ENCODE results near the gene PRKCZ. TPM values are rescaled to one million over a fixed set of nuclear protein-coding genes. Genes with fewer than 3 reads are reported as not detected.

Gene PRKCZ
- total RNA-seq, 2 experiments from 2014 or later = 17.8 to 19.0 TPM

DNA sequence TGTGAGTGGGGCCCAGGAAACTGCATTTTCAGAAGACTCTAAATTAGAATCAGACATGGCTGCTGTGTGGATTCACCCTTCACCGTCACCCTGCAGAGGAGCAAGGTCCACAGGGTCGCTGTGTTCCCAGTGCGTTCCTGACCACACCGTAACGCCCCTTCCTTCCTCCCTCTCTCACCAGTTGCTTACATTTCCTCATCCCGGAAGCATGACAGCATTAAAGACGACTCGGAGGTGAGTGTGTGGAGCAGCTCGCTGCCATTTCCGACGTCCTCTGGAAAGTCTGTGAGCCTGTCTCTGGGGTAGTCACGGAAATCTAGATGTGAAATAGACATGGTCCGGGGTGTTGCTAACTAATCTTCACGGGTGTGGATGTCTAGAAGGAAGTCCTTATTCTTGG lies 98.5 kb downstream of the PRKCZ start:
- Mint-ChIP-seq H3K36me3 (ENCODE audit: low read depth) (peaks cover 3% of the 10 kb centered on the region), H3K27ac (no peak overlapping the region), H3K9me3 (no peaks in the 10 kb centered on the region), H3K4me3 (no peak overlapping the region), H3K27me3 (no peaks in the 10 kb centered on the region), H3K4me1 (ENCODE audit: low read depth) (peaks cover 21% of the 10 kb centered on the region)
- TF ChIP-seq, protein P1, sequence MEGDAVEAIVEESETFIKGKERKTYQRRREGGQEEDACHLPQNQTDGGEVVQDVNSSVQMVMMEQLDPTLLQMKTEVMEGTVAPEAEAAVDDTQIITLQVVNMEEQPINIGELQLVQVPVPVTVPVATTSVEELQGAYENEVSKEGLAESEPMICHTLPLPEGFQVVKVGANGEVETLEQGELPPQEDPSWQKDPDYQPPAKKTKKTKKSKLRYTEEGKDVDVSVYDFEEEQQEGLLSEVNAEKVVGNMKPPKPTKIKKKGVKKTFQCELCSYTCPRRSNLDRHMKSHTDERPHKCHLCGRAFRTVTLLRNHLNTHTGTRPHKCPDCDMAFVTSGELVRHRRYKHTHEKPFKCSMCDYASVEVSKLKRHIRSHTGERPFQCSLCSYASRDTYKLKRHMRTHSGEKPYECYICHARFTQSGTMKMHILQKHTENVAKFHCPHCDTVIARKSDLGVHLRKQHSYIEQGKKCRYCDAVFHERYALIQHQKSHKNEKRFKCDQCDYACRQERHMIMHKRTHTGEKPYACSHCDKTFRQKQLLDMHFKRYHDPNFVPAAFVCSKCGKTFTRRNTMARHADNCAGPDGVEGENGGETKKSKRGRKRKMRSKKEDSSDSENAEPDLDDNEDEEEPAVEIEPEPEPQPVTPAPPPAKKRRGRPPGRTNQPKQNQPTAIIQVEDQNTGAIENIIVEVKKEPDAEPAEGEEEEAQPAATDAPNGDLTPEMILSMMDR (IDR thresholded peaks at IDR 0.05) = no peak
- POLR2A ChIA-PET = interaction anchor here (0.9 to 2.1 kb wide), 5 partner anchors 8 to 243 kb away, joined by 3 to 12 read pairs (median 5); partner anchors contain the start of genes FAAP20, MORN1 and RER1
- peak in 13 of 14 experiments; percentile 37 to 92 (median 53) for DNase-seq
- CTCF ChIA-PET = interaction anchor here (2.7 kb wide), 1 partner anchor 26 kb away, joined by 10 read pairs; no protein-coding TSS in a partner anchor
- Histone ChIP-seq H3K9me3 (ENCODE audit: control insufficient read depth in 1 of 2, insufficient read depth in 1 of 2, low read length in 2 of 2) (no peaks in the 10 kb centered on the region), H3K27ac (ENCODE audit: low read depth in 1 of 2, low read length in 2 of 2) (peak overlapping the region; percentile 39 to 76), H3K27me3 (ENCODE audit: control insufficient read depth in 1 of 2, insufficient read depth in 2 of 2, low read length in 2 of 2) (no peaks in the 10 kb centered on the region), H3K36me3 (ENCODE audit: insufficient read depth, low read length) (peaks cover 2% of the 10 kb centered on the region), H3K4me1 (ENCODE audit: insufficient read depth, low read length) (peaks cover 56% of the 10 kb centered on the region), H3K4me3 (ENCODE audit: low read length) (peak overlapping the region; percentile 39)
- intact Hi-C loops (cut with DNase I, micrococcal nuclease) = loop anchor here in 1 of 2 experiments (1.0 kb wide), 1 partner anchor 16 kb away; no protein-coding TSS in a partner anchor
- ATAC-seq (ENCODE audit: poor library complexity) = peak; percentile 61

DNA sequence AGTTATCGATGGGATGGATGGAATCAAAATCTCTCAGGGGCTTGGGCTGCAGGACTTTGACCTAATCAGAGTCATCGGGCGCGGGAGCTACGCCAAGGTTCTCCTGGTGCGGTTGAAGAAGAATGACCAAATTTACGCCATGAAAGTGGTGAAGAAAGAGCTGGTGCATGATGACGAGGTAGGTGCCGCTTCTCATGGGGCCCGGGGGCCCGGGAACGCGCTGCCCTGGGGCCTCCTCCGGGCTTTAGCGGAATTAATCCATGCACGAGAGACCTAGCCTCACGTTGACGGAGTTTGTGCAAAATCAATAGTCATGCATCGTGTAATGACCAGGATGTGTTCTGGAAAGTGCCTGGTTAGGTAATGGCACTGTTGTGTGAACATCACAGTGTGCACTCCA lies 100.6 kb downstream of the PRKCZ start:
- peaks cover 10% of the 10 kb centered on the region for H3K36me3 ChIP-seq (ENCODE audit: insufficient read depth, low read length)
- Mint-ChIP-seq H3K4me1 (ENCODE audit: low read depth) (peaks cover 21% of the 10 kb centered on the region), H3K27ac (peak overlapping the region; percentile 92), H3K36me3 (ENCODE audit: low read depth) (peaks cover 13% of the 10 kb centered on the region), H3K4me3 (no peak overlapping the region), H3K9me3 (no peaks in the 10 kb centered on the region), H3K27me3 (no peaks in the 10 kb centered on the region)
- POLR2A ChIA-PET = interaction anchor here (2.2 kb wide), 1 partner anchor 240 kb away, joined by 5 read pairs; the partner anchor contains the start of gene MORN1
- ATAC-seq (ENCODE audit: poor library complexity) = no peak
- H3K4me1 ChIP-seq (ENCODE audit: insufficient read depth, low read length) = peaks cover 55% of the 10 kb centered on the region
- no peaks in the 10 kb centered on the region for H3K9me3 ChIP-seq (ENCODE audit: control insufficient read depth in 1 of 2, insufficient read depth in 1 of 2, low read length in 2 of 2)
- TF ChIP-seq, protein P1 (IDR thresholded peaks at IDR 0.05) = no peak
- intact Hi-C loops (cut with DNase I, micrococcal nuclease) = no loop called here
- H3K27me3 ChIP-seq (ENCODE audit: control insufficient read depth in 1 of 2, insufficient read depth in 2 of 2, low read length in 2 of 2) = no peaks in the 10 kb centered on the region
- DNase-seq = no peak
- H3K27ac ChIP-seq (ENCODE audit: low read depth in 1 of 2, low read length in 2 of 2) = no peak overlapping the region
- CTCF ChIA-PET = interaction anchor here (1.7 to 2.7 kb wide), 2 partner anchors 11 to 23 kb away, joined by 8 to 10 read pairs; no protein-coding TSS in a partner anchor
- H3K4me3 ChIP-seq (ENCODE audit: low read length) = no peak overlapping the region

DNA sequence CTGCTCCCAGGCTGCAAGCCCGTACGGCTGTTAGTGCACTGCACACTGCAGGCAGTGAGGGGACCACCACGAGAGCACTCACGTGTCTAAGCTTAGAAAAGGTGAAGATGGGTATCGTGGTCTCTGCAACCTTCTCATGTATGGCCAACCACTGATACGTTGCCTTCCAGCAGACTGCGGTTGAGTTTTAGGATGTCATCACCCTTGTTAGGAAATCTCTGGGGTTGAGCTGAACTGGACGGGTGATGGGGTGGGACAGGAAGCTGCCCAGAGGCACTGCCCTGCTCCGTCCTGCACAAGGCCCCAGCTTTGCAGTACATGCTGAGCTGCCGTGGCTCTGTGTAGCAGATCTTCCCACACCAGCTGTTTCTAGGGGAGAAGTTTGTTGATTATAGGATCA lies 101.0 kb downstream of the PRKCZ start:
- ATAC-seq (ENCODE audit: poor library complexity) (no peak), DNase-seq (peak in 2 of 14 experiments; percentile 46 to 58)
- Histone ChIP-seq H3K4me1 (ENCODE audit: insufficient read depth, low read length) (peaks cover 51% of the 10 kb centered on the region), H3K27ac (ENCODE audit: low read depth in 1 of 2, low read length in 2 of 2) (no peak overlapping the region), H3K27me3 (ENCODE audit: control insufficient read depth in 1 of 2, insufficient read depth in 2 of 2, low read length in 2 of 2) (no peaks in the 10 kb centered on the region), H3K9me3 (ENCODE audit: control insufficient read depth in 1 of 2, insufficient read depth in 1 of 2, low read length in 2 of 2) (no peaks in the 10 kb centered on the region), H3K36me3 (ENCODE audit: insufficient read depth, low read length) (peaks cover 13% of the 10 kb centered on the region), H3K4me3 (ENCODE audit: low read length) (no peak overlapping the region)
- Mint-ChIP-seq H3K4me3 (no peak overlapping the region), H3K27ac (peak overlapping the region; percentile 92), H3K36me3 (ENCODE audit: low read depth) (peaks cover 18% of the 10 kb centered on the region), H3K4me1 (ENCODE audit: low read depth) (peaks cover 21% of the 10 kb centered on the region), H3K27me3 (no peaks in the 10 kb centered on the region), H3K9me3 (no peaks in the 10 kb centered on the region)
- ChIA-PET POLR2A (interaction anchor here (2.2 kb wide), 1 partner anchor 240 kb away, joined by 5 read pairs; the partner anchor contains the start of gene MORN1), CTCF (interaction anchor here (1.7 kb wide), 1 partner anchor 12 kb away, joined by 8 read pairs; no protein-coding TSS in a partner anchor)
- intact Hi-C loops (cut with DNase I, micrococcal nuclease) = no loop called here
- TF ChIP-seq, protein P1 (IDR thresholded peaks at IDR 0.05) = no peak
